DMS53 treated with DMSO at 0.1 percent for 48 hours (cell line): ENCODE measurements around the gene MGMT.

Source experiments
- DNase-seq: peaks from one replicate; lab custom pipeline; 2025; ENCODE audit not compliant: unreplicated experiment; lab: John Stamatoyannopoulos, UW

Gene MGMT

DNA sequence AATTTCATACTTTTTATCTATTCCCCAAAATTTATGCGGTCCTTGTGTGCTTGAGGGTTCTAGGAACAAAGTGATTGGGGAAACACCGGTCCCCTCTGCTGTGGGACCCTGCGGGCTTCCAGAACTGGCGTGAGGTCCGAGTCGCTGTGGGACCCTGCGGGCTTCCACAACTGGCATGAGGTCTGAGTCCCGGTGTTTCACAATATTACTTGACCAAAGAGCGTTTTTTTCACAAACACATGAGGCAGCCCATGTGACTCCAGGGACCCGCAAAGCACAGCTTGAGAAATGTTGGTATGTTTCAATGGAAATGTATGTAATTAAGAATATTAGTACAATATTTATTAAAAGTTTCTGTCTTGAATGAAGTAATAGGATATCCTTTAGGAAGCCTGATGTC, 212.2 kb downstream of the MGMT start:
- DNase-seq = no peak

GRCh38 chr10:129680661-129681344, 213.8 kb downstream of the MGMT start:
- no peak for DNase-seq

DNA sequence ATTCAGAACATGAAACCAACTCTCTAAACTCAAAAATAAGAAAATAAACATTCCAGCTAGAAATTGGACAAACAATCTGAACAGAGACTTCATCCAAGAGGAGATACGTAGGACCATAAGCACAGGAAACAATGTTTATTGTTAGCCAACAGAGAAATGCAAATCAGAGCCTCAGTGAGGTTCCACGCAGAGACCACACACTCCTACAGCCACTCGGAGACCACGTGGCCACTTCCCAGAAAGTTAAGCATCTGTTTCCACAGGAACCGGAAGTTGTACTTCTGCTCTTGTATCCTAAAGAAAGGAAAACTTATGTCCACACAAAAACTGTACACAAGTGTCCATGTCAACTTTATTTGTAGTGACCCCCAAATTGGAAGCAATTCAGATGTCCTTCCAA, 214.8 kb downstream of the MGMT start:
- no peak for DNase-seq

DNA sequence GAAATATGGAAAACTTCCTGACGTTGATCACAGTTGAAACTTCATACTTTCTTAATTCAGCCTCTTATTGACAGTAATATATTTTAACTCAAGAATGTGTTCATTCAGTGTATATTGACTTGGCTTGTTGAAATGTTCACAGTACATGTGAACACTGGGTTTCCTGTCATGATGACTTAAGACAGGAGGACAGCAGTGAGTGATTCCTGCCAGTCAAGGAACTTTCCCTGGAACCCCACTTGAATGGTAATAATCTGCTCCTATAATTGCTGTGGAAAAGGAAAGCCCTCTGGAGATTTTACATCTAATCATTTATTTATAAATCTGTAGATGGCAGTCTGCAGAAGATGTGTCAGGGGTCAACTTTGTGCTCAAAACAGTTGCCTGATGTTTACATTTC, 216.5 kb downstream of the MGMT start:
- DNase-seq = no peak

DNA sequence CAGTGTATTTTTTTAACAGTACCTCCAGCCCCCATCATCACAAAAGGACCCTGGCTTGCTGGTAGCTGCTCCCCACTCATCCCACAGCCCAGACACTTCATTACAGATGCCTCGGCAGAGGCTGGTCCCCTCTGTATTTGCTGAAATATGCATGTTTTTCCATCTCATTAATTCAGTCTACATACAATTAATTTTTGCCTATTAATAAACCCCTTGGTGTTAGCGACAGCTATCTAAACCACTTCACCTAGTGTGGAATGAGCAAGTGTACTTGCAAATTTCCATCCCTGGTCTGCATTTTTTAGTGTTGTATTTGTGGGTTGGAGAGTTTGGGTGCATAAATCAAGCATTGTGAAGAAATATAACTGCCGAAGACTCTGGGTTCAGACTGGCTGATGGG, 216.9 kb downstream of the MGMT start:
- DNase-seq = no peak

- DNase-seq = no peak
Measured at GRCh38 chr10:129685271-129685670, 218.2 kb downstream of the MGMT start.

DNA sequence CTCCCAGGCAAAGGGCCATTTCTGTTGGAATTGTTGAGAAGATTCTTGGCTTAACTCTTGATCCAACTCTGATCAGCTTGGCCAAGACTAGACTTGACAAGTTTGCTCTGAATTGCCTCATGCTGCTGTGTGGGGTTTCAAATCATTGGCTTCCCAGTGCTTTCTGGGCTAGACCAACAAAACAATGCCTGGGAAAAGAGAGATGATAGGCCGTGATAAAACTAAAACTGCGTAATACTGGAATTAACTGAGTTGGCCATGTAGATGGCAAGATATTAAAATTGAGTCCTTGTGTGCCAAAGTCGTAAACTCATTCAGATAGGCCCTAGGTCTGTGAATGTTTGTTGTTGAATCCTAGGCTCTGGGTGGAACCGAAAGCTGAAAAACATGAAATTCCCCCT, 222.6 kb downstream of the MGMT start:
- no peak for DNase-seq

GRCh38 chr10:129690248-129691070, 223.4 kb downstream of the MGMT start:
- no peak for DNase-seq

DNA sequence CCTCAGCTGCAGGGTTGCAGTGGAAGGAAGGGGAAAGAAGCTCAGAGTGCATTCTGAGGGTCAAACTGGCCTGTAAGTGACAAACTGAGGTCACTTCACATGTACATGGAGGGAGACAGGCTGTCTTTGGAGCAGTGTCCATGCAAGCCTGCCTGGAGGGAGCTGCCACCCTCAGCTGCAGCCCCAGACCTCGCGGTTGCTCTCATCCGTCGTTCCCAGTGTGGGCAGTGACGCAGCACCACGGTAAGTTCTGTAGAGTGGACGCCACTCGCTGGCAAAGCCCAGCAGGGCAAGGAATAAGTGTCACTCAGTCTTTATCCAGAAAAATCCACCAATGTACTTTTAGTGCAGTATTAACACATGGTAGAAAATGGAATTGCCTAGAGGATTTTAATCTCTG, 225.7 kb downstream of the MGMT start:
- no peak for DNase-seq

DNA sequence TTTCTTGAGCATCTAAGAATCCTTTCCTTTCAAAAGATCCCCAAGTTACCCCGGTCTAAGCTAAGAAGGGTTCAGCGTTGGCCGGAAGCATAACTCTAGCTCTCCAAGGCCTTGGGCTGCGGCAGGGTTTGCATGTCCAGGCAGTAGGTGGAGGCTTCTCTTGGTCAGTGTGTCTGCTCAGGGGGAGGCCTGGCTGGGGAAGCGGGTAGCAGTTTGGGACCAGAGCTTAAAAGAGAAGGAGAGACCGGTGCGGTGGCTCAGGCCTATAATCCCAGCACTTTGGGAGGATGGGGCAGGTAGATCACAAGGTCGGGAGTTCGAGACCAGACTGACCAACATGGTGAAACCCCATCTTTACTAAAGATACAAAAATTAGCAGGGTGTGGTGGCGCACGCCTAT, 226.3 kb downstream of the MGMT start:
- no peak for DNase-seq

DNA sequence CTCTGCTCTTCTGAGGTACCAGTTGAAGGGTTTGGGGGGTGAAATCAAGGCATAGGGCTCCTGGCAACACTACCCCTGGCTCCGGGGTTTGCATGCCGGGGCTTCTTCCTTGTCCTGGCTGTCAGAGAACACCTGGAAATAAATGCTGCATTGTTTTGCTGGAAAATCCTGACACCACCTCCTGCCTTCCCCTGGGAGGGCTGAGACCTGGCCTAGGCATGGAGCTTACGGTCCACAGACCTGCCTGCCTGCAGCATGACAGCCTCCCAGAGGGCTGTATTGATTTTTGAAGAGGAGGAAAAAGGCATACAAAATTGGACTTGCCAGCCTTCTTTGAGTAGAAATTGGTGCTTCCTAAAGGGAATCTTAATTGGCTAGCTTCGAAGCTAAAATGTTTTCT, 227.1 kb downstream of the MGMT start:
- no peak for DNase-seq

GRCh38 chr10:129694691-129695243, 227.7 kb downstream of the MGMT start:
- no peak for DNase-seq

DNA sequence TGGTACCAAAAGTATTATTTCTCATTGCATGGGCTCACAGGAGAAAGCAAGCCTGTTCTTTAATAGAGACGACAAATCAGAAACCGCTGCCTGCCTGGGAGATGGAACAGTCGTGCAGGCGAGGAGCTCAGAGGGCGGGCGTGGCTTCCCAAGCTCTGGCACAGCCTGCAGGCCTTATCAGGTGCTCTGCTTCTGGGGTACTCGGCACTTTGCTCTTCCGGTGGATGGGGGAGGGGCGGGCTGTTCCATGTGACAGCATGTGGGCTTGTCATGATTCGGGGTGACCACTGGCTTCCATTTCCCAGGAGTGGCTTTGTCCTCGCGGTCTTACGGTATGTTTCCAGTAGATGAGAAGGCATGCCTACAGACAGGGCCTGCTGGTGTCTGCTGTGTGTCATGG, 228.6 kb downstream of the MGMT start:
- DNase-seq = no peak

DNA sequence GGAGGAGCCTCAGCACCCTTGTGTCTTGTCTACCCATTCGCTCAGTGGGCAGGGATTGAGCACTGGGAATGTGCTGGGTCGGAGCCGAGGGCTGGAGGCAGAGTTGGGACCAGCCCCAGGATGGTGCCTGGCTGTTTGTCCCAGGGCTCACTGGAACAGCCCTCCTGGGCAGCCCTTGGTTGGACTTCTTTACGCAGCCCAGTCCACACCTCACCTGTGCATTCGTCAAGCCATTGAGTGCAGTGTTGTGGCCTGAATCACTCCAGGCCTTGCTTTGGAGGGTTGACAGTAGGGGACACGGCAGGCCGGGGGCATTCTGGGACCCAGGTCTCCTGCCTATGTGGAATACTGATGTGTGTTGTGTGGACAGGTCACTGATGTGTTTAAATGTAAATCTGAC, 229.6 kb downstream of the MGMT start:
- no peak for DNase-seq

DNA sequence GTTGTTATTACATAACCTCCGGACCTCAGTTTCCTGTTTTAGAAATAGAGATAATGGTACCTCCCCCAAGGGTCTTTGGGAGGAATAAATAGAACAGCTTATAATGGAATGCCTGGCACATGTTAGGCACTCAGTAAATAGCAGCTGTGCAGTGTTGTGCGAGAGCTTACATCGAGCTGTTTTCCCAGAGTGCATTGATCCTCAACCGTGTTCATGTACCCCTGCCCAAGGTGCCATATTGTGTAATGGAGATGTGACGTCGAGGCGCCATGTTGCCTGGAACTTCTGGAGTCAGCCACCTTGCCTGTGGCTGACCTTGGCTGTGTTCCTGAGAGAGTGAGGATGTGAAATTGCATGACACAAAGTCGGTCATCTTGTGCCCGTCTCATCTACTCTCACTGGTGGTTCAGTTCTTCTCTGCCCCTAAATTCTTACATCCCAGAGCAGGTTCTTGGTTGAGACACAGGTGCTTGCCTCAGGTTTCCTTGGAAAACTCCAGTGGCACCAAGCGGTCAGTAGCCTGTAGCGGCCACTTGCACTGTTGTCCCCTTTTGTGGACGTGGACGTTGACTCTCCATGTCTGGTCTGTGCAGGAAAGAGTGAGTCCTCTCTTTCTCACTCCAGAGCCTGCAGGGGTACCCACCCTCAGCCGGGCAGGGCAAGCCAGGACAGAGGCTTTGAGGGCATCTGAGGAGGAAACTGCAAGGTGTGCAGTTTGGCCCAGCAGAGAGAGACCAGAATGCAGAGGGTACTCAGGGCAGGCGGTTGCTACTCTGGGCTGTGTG, 230.6 kb downstream of the MGMT start:
- DNase-seq = no peak

DNA sequence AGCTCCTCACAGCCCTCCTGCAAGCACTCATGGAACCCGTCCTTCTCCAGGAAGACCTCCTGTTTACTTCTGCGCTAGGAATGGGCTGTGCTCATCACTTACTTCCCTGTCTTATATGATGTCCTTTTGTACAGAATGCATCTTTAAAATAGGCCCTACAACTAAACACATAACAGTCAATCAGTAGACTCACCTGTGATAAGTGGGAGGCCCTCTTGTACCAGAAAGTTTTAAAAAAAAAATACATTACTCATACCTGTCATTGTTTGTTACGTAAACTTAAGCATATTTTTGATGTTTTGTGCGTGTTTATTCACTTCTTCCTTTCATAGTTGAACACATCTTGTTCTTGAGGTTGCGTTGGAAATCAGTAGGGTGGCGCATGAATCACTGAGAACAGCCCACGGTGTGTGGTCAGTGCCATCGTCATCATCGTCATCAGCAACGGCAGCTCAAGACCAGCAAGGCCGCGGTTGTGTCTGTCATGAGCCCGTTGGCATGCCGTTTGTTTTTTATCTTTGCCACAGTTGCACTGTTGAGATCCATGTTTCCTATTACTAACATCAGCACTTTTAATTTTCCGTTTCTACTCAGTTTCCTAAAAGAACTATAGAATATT, 232.8 kb downstream of the MGMT start:
- DNase-seq = no peak

DNA sequence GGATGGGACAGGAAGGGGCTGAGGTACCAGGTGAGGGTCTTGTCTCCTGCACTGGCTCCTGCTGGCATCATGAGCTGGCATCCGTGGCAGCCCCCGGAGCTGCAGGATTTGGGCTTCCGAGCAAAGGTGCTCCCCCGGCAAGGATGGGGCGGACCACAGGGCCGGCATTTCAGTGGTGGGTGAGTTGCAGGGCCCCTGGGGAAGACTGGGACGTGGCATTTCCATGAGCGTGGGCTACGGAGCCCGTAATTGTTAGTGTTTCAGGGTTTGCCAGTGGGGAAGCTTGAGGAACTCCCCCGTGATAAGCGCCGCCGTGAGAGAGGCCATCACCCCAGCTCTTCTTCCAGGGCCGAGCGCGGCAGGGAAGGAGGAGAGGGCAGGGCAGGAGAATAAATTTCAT, 235.6 kb downstream of the MGMT start:
- DNase-seq = no peak

DNA sequence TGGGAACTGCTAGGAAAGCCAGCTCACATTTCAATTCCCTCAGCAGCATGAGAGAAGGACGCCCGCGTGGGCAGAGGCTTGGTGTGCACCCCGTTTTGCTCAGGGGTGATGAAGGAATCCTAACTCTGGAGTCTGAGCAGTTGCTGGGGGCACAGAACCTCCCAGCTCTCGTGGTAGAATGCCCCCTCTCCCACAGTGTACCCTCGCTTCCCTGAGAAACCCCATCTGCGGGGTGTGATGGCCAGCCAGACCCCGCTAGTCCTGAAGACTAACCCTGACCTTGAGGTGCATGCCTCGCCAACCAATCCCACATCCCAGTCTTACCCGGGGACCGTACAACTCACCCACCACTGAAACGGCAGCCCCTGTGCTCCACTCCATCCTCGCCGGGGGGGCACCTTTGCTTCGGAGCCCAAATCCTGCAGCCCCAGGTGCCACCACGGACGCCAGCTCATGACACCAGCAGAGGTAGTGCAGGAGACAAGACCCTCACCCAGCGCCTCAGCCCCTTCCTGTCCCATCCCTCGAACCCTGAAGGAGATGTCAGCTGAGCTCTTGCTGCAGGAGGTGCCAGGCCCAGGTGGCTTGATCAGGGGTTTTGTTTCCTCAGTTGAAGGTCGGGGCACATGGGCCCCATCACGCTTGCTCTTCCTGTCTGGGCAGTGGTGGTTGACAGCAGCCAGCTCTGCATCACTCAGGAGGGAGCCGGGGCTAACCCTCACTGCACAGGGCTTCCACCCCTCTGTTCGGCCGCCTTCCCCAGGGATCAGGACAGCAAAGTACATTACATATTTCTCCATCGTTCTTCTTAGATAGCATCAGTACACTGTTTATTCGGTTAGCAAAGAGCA, 236.5 kb downstream of the MGMT start:
- DNase-seq = no peak

DNA sequence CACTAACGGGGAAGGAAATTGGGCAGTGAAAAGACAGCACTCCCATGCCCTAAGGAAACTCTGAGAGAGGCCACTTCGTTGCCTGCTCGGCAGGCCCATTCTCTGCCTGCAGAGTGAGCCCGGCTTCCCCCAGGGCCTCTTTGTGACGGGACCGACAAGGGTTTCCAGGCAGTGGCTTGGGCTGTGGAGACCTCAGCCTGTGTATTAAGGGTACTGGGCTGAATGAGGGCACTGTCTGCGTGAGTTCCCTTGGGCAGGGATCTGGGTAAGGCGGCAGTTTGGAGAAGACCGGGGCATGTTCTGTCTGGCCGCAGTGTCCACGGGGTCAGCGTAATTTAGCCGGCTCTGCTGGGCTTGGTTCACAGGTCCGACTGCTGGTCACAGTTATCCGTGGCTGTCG, 237.2 kb downstream of the MGMT start:
- DNase-seq = no peak

GRCh38 chr10:129704786-129705525, 237.9 kb downstream of the MGMT start:
- no peak for DNase-seq
